ENCODE data around the gene HLF.

DNA sequence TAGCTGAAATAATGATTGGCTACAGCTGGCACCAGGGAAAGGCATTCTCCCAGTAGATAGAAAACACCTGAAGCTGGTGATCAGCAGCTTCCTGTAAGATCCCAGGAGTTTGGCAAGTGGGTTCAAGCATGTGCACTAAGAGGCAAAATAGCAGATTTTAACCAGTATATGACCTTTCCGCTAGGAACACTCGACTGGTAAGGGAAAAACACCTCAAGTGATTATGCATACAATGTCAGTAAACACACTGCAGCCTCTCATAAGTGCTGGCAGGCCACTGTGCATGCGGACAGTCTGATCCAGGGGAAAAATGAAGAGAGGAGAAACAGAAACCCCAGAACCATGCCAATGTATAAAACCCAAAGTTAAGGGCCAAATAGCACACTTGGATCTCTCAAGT lies 49.0 kb upstream of the HLF start:
- TF ChIP-seq, protein P1, sequence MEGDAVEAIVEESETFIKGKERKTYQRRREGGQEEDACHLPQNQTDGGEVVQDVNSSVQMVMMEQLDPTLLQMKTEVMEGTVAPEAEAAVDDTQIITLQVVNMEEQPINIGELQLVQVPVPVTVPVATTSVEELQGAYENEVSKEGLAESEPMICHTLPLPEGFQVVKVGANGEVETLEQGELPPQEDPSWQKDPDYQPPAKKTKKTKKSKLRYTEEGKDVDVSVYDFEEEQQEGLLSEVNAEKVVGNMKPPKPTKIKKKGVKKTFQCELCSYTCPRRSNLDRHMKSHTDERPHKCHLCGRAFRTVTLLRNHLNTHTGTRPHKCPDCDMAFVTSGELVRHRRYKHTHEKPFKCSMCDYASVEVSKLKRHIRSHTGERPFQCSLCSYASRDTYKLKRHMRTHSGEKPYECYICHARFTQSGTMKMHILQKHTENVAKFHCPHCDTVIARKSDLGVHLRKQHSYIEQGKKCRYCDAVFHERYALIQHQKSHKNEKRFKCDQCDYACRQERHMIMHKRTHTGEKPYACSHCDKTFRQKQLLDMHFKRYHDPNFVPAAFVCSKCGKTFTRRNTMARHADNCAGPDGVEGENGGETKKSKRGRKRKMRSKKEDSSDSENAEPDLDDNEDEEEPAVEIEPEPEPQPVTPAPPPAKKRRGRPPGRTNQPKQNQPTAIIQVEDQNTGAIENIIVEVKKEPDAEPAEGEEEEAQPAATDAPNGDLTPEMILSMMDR (conservative IDR thresholded peaks at IDR 0.05; ENCODE audit: low read depth in 2 of 2), result no peak
- TF ChIP-seq NANOG (IDR thresholded peaks at IDR 0.05; ENCODE audit: borderline replicate concordance), result no peak
- no peak for TF ChIP-seq CREB1 (CRISPR knock-in tag; IDR thresholded peaks at IDR 0.05; ENCODE audit: low read depth)
- TF ChIP-seq EZH2 (IDR thresholded peaks at IDR 0.05; ENCODE audit: low read depth, unreplicated experiment), result no peak

Data from GM23338 (cell line).